Measurements from ENCODE around the gene PRKCQ.

Gene PRKCQ

DNA sequence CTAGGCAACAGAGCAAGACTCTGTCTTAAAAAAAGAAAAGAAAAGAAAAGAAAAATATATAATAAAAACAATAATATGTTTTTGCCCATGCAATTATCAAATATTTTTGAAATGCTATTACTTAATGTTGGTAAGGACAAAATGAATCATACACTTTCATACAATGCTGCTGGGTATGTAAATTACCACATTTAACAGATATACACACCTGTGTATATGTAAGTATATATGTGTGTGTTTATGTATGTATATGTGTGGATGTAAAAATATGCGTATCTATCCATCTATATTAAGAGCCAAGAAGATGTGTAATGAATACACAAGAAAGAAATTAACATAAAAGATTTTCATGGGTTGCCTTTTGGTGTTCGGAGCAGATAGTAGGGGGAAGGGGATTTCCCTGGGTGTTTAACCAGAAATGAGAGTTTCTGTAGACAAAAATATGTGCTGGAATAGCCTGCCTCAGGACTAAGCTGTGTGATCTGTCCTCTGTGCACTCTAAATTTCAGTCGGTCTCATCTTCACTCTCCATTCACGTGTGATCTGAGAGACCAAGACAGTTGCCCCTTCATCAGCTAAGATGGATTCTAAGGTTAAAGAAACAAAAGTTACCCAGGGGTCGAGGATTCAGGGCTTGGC lies 61.2 kb downstream of the PRKCQ start:
- no peak for DNase-seq

- DNase-seq: no peak
Observed at GRCh38 chr10:6516929-6517284, 63.2 kb downstream of the PRKCQ start.

GRCh38 chr10:6516281-6516928 lies 63.7 kb downstream of the PRKCQ start:
- DNase-seq: no peak

DNA sequence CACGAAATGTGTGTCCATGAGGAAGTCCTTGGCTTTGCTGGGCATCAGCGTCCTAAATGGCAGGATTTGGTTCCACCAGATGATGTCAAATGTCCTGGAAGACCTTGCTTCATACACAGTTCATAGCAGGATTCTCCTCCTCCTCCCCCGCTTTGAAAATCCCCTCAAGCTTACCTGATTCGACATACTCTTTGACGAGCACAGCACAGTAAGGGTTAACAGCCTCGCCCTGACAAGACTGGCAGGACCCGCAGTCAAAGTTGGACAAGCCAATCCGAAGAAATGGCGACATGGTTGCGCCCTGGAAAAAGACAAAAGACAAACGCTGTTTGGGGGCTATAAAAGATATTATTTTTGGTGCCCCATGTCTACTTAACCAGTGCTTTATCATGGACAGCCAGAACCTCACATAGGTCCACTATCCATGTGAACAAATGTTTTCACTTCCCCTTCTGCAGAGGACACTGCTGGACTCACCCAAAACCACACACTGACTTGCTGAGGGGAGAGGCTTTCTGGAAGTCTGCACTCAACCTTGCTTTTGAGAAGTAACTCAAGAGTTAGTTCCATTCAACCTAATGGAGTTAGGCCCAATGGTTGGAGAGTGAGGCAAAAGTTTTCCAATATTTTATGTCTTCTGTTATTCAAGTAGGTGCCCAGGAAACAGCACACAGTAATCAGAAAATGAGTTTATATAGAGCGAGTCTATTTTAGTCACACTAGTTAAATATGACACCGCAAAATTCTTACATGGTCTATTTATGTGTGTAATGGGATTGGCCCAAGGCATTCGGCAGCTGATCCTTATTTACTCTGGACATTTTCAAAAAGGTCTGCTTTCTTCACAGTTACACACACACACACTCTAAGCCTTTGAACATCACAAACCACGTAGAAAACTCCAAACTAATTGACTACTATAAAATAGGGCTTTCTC lies 65.0 kb downstream of the PRKCQ start:
- DNase-seq: no peak

- DNase-seq: no peak
Observed at GRCh38 chr10:6514180-6514579, 65.9 kb downstream of the PRKCQ start.

- no peak for DNase-seq
Observed at GRCh38 chr10:6513476-6513875, 66.6 kb downstream of the PRKCQ start.

GRCh38 chr10:6512182-6512581 lies 67.9 kb downstream of the PRKCQ start:
- no peak for DNase-seq

DNA sequence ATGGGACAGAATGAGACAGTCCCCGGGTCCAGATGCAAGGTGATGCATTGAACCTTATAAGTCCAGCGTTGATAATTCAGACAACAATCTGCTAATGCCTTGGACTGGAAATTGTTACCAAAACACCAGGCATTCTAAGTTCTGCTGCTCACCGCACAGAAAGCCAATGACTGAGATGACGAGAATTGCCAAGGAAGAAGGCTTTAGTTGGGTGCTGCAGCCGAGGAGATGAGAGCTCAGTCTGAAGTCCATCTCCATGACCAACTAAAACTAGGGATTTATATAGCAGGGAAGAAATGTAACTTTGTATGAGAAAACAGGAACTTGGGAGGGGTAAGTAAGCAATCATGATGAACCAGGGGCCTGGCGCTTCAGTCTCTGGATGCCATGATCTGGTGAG lies 68.7 kb downstream of the PRKCQ start:
- no peak for DNase-seq

GRCh38 chr10:6507311-6507710 lies 72.8 kb downstream of the PRKCQ start:
- no peak for DNase-seq

GRCh38 chr10:6505300-6505699 lies 74.8 kb downstream of the PRKCQ start:
- DNase-seq: no peak

DNA sequence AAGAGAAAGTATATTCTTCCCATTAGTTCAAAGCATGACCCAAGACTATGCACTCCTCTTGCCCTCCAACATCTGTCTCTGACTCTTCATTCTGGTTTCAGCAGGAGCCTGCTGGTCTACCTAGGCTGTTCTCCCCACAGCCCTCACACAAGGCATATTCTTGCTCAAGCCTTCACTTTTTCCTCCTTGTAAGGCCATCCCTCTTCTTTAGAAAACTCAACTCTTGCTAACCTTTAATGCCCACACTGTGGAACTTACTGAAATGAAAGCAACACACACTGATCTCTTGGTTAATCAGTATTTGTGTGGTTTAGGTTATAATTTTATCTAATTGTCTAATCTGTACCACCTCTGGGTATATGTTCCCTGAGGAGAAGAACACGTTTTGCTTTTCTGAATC lies 75.8 kb downstream of the PRKCQ start:
- no peak for DNase-seq

DNA sequence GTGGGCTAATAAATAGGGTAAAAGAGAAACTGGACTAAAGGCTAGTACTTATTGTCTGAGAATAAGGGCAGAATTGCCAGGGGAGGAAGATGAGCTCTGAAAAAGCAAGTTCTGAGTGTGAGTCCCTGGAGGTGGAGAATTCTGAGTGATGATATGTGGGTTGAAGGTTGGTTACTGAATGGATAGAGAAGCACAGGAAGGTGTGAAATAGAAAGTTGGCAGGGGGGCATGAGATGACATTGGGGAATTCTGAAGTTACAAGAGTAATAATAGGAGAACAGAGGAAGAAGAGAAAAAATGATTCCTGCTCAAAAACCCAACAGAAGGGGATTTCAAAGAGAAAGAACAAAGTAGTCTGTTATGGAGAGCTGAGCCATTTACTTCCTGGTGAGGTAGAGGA lies 76.9 kb downstream of the PRKCQ start:
- no peak for DNase-seq

DNA sequence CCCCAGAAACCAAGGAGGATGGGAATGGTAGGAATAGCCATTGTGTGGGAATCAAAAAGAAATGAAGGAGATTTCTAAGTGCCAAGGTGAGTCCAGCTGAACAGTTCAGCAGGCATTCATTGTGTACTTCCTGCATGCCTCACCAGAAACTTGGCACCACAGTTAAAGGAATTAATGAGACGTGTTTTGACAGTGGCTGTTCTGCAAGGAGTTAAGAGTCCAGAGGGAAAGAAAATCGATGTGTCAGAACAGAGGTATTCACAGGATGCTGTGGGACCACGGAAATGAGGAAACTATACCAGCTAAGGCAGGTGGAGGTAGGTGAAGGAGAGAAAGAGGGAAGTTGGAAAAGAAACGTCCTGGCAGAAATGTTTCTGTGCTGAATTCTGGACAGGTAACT lies 78.1 kb downstream of the PRKCQ start:
- no peak for DNase-seq

DNA sequence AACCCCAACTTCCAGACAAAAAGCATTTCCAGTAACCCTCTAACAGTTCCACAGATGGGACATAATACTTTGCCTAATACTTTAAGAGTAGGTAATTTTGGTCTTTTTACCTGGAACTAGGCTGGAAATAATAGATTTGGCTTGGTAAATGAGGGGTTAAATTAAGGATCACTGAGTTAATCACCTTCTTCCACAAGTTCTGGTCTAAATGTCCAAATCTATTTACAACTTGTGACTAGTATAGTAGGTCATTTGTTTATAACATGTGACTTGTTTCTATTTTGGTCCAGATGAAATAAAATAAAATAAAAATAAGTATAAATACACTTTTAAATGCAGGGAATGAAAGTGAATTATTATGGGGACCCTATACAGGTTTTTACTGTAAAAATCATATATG lies 80.1 kb downstream of the PRKCQ start:
- no peak for DNase-seq

- peak; percentile 68 to 72 for DNase-seq
Observed at GRCh38 chr10:6498771-6499170, 81.3 kb downstream of the PRKCQ start.

DNA sequence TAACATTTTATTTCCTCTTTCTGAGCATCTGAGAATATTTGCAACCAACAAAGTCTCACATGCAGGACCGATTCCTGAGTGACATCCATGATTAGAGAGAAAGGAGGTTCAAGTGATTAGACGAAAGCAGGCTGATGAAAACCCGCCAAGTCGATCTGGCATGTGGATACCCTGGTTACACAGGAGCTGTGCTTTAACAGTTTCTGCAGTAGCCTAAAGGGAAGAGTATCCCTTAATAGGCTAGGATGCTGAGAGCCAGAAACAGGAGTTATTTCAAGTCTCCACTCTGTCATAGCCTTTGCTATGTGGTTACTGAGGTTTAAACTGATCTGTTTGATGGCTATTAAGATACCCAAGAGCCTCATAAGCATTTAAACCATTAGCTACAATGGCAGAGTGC lies 82.5 kb downstream of the PRKCQ start:
- no peak for DNase-seq

- no peak for DNase-seq
Observed at GRCh38 chr10:6494936-6495592, 85.0 kb downstream of the PRKCQ start.

DNA sequence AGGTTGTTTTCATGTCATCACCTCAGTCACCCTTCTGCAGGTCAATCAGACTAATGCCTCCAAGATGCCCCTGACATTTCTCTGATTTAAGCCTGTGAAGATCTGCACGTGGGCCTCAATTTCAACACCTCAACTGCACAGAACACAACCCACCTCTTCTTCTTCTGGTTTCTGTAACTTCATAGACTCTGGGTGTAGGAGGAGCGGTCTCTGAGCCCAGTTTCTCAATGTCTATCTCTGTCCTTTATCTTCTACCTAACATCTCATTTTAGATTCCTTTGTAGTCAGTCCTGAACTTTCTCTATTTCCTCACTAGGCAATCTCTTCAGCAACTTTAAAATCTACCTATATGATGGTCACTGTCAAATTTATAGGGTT lies 85.6 kb downstream of the PRKCQ start:
- DNase-seq: no peak

DNA sequence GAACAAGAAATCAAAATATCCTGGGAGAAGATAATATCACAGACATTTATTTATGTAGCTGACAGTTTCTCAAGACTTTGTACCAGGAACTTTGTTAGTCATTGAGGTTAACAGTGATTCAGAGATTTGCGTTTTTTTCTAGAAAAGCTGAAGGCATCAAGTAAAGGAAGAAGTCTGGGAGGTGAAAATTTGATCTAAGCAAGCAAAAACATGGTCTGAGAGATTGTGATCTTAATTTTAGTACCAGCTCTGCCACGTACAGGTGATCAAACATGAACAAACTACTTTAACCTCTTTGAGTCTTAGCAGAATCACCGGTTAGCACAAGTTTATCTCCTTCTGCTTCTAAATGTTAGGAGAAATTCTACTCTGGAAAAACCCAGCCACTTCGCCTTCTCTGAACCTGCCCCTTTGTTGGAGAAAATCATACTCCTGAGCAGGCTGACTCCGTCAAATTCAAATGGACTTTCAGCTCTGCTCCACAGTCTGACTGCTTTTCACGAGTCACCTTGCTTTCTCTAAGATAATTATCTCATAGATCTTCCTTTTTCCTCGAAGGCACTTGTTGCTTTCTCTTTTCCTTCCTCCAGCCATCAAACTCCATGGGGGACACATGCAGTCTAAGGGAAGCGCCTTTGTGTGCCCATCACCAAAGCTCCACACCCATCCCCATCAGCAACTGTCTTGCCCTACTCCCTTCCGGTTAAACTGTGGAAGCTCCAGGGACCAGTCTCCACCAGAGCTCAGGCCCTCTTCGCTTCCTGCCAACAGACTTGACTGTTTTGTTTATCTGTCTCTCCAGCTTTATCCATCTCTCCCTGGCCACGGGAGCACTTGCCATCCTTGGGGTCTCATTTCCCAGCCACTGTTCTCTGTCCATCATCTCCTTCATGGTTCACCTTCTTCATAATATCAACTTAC lies 86.3 kb downstream of the PRKCQ start:
- DNase-seq: no peak

- DNase-seq: no peak
Observed at GRCh38 chr10:6492896-6493295, 87.2 kb downstream of the PRKCQ start.

DNA sequence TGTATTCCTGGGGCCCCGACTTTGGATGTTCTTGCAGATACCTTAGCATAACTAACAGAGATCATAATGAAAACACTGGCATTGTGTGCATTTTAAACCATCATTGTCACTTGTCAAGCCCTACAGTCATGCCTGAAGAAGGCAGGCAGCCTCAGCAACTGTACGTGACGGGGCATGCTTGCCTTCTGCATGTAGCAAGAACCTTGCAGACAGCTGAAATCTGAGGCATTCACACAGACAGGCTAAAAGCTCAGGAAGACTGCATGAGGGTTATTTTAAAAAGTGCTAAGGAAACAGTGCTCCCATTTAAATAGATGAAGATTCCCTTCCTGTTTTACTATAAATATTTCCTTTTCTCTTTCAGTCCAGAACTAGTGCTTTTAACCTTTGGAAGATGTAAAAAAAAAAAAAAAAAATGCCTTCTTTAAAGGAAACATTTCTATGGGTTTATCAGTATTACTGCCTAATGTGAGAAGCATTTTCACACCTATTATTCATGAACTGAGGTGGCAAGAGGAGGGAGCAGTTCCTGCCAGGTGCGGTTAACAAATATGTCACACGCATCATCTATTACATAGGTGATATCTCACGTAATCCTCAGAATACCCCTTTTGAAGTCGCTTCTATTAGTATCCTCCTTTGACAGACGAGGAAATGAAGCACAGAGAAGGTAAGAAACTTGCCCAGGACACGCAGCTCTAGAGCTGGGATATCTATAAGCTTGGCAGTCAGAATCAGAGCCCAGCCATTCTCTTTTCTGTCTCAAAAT lies 88.1 kb downstream of the PRKCQ start:
- no peak for DNase-seq

DNA sequence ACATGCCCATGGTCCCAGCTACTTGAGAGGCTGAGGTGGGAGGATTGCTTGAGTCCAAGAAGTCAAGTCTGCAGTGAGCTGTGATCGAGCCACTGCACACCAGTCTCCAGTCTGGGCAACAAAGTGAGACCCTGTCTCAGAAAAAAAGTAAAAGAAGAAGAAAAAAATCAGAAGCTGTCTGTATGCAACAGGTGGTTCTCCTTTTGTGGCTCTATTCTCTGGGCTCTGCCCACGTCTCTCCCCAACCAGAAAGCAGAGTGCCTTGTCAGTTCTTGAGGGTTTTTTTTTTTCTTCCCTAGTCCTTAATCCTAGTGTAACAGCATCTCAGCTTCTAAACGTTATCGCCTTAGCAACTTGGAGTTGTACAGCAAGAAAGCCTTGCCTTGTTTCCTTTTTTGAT lies 89.5 kb downstream of the PRKCQ start:
- DNase-seq: no peak
